Measurements from ENCODE around the gene RPL39L.
"Not testable (repeated sequence)": the region's sequence is repeated elsewhere in the genome, so short reads cannot be mapped to it uniquely, and the experiment has no call there.

RPL39L gene

DNA sequence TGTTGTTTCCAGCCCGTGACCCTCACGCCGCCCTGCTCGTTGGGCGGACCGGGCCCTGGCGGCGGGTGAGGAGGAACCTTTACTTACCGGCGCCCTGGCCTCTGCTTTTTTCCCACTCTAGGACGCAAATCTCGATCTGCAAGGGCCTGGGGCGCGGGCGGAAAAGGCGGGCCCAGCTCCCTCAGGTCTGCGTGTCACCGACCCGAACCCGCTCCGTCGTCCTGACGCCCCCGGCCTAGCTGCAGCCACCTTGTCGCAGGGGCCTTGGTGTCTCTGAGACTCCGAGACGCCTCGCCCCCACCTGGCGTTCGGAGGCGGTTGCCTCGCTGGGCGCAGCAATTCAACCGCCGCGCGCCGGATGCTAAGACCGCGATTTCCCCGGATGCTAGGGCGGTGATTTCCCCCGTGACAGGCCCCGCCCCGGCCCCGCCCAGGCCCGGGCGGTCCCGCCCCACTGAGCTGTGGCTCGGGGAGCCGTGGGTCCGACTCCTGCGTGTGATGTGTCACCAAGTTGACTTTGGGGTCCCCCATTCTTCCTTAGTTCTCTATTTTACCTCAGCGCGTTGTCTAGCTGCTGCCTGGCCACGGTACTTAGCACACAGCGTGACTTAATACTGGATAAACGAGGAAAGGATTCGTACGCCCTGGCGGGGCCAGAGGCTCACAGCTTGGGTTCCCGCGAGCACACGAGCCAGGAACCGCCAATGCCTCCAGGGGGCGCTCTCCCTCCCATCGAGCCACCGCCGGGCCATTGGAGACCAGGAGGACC, at the start of gene RPL39L:
Gene RPL39L (minus strand): TSS at position 371 of the 769 bp plus-strand sequence. CDS start 18,196 bp downstream, outside the sequence.
- peak; percentile 89 to 91 for DNase-seq

DNA sequence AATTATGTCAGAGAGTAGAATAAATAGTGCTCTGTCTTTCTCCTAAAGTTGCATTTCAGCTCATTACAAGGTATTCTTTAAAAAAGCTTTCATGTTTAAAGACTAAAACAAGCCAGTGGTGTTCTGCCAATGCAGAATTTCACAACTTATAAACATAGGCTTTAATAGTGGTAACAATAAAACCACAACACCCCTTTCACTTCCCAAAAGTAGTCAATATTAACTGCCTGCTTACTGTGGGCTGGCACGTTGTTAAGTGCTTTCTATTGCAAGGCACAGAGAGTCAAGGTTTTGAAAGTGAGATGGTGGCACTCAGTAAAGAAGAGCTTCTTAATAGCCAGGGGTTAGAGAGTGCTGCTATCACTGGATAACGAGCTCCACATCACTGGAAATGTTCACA, 49.6 kb upstream of the RPL39L start:
- no peak for DNase-seq

DNA sequence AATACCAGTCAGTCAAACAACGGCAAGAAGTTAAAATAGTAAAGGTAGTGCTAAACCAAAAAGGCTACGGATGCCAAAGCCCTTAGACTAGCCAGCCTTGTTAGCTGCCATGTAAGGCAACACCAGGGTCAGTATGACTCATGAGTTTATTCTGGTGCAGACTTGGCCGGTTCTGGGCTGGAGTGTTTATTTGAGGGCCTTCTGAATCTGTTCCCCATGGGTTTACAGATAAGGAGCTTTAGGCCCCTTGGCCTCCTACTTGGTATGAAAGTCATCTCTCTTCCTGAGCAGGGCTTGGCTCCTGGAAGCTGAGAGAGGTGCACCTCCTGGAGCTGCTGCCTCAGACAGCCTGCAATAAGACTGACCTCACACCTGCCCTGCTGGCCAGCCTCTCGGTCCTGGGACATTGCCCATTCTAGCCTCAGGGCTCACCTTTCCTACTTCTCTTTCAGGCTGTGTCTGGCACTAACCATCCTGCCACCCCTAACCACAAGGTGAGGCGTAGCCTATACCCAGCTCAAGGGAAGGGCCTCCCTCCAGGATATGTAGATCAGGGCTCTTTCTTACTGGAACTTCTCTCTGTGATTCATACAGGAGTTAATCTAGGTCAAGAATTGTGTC, 47.6 kb upstream of the RPL39L start:
- no peak for DNase-seq

DNA sequence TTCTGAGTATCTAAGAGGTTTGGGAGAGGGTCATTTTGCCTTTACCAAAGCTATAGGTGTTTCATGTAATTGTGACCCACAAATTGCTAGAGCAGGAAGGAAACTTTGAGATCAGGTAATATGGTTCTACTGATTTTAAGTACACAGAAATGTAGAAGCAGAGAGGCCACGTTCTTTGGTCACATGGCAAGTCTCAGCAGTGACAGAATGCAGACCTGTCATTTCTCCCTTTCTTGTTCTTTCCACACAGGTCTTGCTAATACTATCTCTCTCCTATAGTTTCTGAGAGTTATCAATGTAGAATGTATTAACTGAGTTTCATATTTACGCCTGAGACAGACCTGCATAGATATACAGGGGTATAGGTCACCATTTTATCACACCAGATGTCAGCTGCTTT, 47.1 kb upstream of the RPL39L start:
- DNase-seq = no peak

DNA sequence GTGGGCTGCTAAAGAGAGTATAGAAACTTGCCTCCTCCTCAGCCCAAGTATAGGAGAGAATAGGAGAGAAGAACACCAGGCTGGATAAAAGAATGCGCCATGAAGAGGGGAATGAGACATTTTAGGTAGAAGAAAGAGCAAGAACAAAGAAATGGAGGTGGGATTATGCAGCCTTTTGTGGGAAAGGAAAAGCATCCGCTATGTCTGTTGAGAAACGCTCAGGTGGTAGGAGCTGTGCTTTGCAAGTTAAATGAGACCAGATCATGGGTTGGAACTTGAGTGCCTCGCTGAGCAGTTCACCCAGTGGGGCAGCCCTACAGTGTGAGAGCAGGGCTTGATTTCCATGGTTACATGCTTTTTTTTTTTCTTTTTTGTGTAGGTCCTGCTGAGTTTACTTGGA, 46.5 kb upstream of the RPL39L start:
- DNase-seq = no peak

DNA sequence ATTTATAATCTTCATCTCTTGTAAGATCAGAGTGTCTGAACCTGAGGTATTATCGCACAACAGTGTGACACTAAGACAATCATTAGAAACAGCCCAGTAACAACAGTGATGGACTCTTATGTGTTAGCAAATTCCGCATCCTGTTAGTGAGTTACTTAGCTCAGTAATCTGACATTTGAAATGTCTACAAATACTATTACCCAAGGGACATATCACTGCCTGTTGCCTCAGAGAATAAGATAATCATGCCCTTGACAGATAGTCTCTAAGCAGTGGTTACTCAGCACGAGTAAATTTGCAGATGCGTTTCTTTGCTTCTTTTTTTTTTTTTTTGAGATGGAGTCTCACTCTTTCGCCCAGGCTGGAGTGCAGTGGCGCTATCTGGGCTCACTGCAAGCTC, 44.6 kb upstream of the RPL39L start:
- no peak for DNase-seq

DNA sequence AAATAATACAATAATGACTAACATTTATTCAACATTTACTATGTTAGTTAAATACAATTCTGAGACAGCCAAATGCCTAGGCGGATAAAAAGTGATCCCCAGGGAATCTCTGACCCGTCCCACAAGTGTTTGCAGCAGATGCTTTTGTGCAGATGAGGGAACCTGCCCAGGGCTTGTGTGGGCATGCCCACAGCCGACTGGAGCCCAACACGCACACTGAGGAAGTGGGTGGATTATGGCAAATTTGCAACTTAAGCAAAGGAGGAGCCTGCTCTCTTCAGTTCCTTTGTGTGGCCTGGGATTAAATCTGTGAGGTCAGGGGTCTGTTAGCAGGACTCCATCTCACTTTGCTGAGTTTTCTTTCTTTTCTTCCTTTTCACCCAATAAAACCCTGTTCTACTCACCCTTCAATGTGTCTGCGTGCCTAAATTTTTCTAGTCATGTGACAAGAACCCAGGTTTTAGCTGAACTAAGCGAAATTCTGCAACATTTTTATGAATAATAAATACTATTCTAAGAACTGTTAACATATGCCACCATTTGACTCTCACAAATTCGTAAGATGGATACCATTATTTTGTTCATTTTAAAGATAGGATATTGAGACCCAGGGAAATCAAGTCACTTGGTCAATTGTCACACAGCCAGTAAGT, 44.0 kb upstream of the RPL39L start:
- no peak for DNase-seq

DNA sequence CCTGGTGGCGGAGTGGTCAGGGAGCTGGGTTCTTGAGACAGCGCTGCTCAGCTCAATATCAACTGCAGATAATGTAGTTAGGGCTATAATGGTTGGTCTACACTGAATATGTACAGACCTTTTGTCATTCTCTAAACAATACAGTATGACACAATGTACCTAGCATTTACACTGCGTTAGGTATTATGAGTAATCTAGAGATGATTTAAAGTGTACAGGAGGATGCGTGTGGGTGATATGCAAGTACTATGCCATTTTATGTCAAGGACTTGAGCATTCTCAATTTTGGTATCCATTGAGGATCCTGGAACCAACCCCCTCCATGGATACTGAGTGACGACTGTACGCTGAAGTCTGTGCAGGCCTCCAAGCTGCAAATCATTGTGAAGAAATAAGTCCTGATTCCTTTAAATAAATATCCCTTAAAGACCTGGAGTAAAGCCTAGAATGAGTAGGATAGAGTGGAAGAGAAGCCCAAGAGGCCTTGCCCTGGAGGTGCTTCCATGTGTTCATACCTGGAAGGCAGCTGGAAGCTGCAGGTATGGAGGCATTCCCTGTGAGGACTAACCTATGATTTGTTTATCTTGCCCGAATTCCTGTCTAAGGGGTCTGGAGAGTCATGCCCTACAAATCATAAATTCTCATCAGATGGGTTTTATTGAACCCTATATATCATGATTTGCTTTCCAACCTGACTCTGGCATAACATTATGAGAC, 42.3 kb upstream of the RPL39L start:
- DNase-seq = no peak

DNA sequence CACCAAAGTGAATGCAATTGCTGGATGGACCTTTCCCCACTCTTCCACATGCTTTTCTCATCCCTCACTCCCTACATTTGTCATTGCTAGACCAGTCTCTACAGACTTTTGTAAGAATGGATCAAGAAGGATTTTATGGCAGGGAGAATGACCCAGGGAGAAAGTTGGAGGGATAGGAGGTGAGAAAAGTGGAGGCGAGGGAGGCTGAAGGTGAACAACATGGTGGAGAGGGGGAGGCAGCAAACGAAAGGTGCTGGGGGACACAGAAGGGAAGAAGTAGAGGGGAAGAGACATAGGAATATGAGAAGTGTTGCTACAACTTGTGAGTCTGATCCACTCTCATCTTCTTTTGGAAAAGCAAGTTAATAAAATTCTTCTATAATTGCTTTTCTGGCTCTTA, 33.6 kb upstream of the RPL39L start:
- DNase-seq = no peak

DNA sequence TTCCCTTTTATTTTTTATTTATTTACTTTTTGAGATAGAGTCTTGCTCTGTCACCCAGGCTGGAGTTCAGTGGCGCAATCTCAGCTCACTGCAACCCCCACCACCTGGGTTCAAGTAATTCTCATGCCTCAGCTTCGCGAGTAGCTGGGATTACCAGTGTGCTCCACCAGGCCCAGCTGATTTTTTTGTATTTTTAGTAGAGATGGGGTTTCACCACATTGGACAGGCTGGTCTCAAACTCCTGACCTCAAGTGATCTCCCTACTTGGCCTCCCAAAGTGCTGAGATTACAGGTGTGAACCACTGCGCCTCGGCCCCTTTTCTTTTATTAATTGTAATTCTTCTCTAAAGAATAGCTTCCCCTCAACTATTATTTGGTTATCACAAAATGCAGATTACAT, 31.6 kb upstream of the RPL39L start:
- DNase-seq = not testable (repeated sequence)

DNA sequence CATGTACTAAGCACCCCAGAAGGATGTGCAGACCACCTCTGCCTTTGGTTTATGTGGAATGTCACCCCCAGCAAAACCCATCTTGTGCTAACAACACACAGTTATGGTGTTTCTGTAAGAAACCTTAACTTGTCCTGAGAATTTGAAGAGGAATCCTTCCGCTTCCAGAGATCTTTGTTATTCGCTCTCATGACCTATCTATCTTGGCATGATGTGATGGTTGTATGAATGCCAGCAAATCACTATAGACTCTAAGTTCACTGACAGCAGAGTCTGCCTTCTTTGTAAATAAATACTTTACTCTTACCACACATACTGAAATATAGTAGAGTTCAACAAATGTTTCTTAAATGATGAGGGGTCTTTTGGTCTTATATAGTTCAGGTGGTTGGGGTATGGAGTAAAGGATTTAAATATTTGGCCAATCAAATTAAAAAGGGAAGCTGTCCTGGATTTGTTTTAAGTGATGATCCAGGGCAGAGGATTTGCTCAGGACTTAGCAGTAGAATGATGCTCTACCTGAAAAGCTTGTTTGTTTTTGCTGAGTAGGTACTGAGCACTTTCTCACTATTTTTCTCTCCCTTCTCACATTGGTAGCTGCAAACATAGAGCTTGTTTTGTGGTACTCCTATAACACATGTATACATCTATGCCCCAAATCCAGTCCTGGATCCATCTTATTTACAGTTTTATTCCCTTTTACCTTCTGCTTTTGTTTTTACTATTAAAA, 30.1 kb upstream of the RPL39L start:
- no peak for DNase-seq

DNA sequence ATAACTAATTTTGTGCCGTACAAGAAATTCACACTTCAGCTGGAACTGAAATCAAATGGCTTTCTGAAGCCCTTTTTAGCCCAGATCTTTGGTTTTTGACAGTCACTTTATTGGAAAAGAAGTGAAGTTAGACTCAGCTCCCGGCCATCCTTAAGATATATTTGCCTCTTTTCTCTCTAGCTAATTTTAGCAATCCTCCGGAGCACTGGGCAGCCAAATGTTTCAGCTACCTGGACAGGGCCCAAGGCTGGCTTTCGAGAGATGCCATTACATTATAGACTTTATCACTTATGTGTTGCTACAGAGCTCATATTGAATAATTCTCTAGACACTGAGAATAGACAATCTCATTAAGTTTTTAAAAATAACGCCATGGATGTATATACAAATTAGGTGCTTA, 28.5 kb upstream of the RPL39L start:
- DNase-seq = no peak

DNA sequence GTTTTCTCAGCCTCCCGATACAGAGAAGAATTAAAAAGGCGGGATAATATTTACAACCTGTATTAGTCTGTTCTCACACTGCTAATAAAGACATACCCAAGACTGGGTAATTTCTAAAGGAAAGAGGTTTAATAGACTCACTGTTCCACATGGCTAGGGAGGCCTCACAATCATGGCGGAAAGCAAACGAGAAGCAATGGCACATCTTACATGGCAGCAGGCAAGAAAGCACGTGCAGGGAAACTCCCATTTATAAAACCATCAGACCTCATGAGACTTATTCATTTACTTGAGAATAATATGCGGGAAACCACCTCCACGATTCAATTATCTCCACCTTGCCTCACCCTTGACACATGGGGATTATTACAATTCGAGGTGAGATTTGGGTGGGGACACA, 27.5 kb upstream of the RPL39L start:
- no peak for DNase-seq

DNA sequence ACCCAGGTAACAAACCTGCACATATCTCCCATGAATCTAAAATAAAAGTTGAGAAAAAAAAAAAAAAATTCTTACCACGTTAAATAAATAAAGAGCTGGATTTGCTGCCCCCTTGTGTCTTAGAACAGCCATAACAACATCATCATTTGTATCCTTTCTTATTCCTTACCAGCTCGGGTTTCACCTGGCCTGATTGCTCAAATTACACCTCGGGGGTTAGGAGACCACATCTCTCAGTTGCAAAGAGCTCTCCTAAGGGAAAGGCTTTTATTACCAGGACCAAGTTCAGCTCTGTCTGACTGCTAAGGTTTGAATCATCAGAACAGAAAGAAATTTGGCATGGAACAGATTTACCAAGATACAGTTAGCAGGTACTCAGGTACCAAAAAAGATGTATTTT, 25.8 kb upstream of the RPL39L start:
- DNase-seq = peak; percentile 16 to 18

DNA sequence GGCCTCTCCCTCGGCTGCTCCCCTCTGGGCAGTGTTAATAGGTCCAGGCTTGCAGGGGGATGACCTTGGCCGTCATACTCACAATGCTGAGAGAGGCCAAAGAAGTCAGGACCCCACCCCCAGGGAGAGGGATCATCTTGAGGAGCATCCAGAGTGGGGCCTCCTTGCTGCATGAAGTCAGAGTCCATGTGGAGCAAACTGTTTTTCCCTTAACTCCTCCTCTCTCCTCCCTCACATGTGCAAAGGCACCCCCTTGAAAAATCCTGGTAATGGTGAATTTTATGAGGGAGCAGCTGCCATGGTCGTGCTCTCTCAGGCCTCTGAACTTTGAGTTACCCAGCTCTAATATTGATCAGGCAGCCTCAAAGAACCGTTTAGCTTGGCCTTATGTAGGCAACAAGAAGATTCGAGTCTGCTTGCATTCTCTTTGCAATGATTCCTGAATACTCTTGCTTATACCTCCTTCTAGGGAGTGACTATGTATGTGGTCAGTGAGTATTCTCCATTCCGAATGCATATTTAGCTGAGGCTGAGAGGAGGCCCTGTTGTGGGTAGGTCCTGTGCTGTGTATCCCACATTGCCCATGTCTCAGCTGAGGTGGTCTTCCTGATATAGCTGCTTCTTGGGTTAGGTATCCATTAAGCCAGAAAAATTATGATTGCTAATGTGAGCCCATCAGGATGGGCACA, 23.1 kb upstream of the RPL39L start:
- DNase-seq = no peak

DNA sequence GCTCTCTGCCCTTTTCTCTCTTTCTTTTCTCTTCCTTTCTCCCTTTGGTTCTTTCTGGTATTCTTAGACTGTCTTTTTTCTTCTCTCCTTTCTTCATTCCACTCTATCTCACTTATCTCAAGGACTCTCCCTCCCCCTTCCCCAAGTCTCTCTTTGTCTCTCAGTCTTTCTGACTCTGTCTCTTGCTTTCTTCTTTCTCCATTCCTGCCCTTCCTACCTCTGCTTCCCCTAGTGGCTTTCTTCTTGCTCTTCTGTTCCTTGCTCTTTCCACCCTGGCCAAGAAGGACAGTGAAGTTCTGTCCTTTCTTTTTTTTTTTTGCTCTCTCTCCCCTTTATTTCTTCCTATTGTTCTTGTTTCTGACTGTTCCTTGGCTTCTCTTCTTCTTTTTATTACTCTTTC, 22.3 kb upstream of the RPL39L start:
- no peak for DNase-seq

DNA sequence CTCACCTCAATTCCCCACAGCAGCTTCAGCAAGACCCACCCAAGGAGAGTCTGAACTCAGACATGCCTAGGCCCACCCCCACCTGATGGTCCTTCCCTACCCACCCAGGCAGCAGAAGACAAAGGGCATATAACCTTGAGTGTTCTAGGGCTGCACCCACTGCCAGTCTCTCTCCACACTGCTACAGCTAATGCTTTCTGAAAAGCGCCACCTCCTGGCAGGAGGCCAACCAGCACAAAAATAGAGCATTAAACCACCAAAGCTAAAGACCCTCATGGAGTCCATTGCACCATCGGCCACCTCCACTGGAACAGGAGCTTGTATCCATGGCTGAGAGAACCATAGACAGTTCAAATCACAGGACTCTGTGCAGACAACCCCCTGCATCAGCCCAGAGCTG, 11.3 kb upstream of the RPL39L start:
- DNase-seq = peak; percentile 57 to 67

DNA sequence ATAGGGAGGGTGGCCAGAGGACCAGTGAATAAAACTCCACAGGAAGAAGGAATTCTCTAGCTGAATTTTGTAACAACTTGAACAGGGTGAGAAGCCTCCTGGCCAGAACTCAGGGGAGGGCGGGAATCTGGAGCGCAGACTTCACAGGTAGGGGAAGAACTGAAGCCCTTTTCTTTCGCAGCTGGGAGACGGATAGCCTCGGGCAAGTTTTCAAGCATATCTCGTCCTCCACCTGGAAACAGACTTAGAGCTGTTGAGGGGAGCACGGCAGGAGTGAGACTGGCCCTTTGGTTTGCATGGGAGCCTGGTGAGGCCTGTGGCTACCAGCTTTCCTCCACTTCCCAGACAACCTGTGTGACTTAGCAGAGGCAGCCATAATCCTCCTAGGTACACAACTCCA, 10.9 kb upstream of the RPL39L start:
- no peak for DNase-seq

DNA sequence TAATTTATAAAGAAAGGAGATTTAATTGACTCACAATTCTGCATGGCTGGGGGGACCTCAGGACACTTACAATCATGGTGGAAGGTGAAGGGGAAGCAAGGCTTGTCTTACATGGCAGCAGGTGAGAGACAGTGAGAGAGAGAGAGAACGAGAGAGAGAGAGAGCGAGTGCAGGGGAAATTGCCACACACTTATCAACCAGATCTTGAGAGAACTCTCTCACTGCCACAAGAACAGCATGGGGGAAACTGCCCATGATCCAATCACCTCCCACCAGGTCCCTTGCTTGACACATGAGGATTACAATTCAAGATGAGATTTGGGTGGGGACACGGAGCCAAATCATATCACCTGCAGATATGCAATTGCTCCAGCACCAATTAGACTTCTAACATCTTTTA, 7.1 kb upstream of the RPL39L start:
- no peak for DNase-seq

DNA sequence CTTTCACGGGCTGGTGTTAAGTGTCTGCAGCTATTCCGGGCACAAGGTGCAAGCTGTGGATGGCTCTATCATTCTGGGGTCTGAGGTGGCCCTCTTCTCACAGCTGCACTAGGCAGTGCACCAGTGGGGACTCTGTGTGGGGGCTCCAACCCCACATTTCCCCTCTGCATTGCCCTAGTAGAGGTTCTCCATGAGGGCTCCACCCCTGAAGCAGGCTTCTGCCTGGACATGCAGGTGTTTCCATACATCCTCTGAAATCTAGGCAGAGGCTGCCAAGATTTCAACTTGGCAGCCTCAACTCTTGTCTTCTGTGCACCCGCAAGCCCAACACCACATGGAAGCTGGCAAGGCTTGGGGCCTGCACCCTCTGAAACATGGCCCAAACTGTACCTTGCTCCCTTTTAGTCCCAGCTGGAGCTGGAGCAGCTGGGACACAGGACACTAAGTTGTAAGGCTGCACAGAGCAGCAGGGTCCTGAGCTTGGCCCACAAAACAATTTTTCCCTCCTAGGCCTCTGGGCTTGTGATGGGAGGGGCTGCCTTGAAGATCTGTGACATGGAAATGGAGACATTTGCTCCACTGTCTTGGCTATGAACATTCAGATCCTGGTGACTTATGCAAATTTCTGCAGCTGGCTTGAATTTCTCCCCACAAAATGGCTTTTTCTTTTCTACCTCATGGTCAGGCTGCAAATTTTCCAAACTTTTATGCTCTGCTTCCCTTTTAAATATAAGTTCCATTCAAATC, 6.0 kb upstream of the RPL39L start:
- no peak for DNase-seq

DNA sequence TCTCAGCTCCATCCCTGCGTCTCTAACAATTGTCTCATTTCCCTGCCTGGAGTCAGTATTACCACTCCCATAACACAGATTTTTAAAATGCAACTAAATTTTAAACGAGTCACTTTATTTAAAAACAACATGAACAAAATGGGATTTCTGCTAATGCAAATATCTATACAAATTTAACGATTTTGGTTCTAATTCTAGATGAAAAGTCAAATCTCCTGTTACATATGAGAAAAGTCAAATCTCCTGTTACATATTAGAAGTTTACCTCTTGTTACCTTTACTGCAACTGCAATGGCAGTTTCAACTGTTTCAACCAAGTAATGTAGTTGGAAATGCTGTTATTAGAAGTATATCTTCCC, 578 bp upstream of the RPL39L start:
- no peak for DNase-seq

DNA sequence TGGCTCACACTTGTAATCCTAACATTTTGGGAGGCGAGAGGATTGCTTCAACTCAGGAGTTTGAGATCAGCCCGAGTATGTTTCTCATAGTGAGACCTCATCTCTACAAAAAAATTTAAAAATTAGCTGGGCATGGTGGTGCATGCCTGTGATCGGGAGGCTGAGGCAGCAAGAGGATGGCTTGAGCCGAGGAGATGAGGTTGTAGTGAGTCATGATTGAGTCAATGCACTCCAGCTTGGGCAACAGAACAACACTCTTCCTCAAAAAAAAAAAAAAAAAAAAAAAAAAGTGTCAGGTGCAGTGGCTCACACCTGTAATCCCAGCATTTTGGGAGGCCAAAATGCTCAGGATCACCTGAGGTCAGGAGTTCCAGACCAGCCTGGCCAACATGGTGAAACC, 2.4 kb downstream of the RPL39L start:
- no peak for DNase-seq

Measured in activated CD4-positive, alpha-beta T cell treated with anti-CD3 and anti-CD28 coated beads, Interleukin-2, amount 50 U/mL, for 4 hours (primary cell).